OCI-LY1 (cell line): Measurements from ENCODE around the gene ADAM12.

Experiments used
- CTCF ChIP-seq: fragments of 200-600 bp; sonication (generic), shearing (Covaris generic); IDR thresholded peaks from 2 replicates; pipeline ENCODE4 v1.5.1; 2017; ENCODE audit warnings: mild to moderate bottlenecking, antibody characterized with exemption, low read length, moderate library complexity, mixed read lengths
- EZH2 ChIP-seq: fragments of 200-600 bp; sonication (generic), shearing (Covaris generic); IDR thresholded peaks from 2 replicates; pipeline ENCODE4 v1.8.0; 2017; ENCODE audit warnings: borderline replicate concordance, mixed run types, mild to moderate bottlenecking, antibody characterized with exemption, low read length, moderate library complexity, mixed read lengths

GRCh38 chr10:126387041-126387921 lies 996 bp downstream of the ADAM12 start:
- TF ChIP-seq CTCF (no peak), EZH2 (no peak)
